OCI-LY3 (cell line): Measurements from ENCODE around the gene GIMAP2.

ENCODE experiments used
- EZH2phosphoT487 ChIP-seq: fragments of 200-600 bp; shearing (Covaris generic); IDR thresholded peaks from 2 replicates; pipeline ENCODE4 v1.6.1; 2018; ENCODE audit warnings: antibody characterized with exemption, mixed run types, low read depth
- TF ChIP-seq, protein P1 (sequence below): fragments of 200-600, 300-600 bp; sonication (generic); IDR thresholded peaks from 2 replicates; pipeline ENCODE4 v1.5.1; 2014; ENCODE audit warnings: antibody characterized with exemption, low read length, low read depth

DNA sequence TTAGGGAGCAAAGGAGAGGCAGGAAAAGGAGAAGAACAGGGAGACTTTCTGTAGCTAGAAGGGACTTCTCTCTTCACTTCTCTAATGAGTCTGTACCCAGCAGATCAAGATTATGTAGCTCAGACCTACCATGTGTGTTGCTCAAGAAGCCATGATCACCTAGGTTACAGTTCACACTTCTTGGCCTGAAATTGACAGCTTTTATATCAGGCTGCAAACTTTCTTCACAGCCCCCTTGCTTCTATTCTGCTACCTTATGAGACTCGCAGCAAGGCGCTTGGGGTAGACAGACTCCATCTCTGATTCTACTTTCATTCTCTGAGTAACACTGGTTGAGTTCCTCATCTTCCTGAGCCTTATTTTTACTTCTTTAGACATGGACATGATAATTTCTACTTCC is 19.6 kb upstream of the GIMAP2 start:
- TF ChIP-seq, protein P1, sequence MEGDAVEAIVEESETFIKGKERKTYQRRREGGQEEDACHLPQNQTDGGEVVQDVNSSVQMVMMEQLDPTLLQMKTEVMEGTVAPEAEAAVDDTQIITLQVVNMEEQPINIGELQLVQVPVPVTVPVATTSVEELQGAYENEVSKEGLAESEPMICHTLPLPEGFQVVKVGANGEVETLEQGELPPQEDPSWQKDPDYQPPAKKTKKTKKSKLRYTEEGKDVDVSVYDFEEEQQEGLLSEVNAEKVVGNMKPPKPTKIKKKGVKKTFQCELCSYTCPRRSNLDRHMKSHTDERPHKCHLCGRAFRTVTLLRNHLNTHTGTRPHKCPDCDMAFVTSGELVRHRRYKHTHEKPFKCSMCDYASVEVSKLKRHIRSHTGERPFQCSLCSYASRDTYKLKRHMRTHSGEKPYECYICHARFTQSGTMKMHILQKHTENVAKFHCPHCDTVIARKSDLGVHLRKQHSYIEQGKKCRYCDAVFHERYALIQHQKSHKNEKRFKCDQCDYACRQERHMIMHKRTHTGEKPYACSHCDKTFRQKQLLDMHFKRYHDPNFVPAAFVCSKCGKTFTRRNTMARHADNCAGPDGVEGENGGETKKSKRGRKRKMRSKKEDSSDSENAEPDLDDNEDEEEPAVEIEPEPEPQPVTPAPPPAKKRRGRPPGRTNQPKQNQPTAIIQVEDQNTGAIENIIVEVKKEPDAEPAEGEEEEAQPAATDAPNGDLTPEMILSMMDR = no peak
- no peak for TF ChIP-seq EZH2phosphoT487
